ENCODE results near the gene LCP2. TPM values are rescaled to one million over a fixed set of nuclear protein-coding genes. Genes with fewer than 3 reads are reported as not detected.

The LCP2 gene
- total and polyA plus RNA-seq, 8 donors, result 1.9 to 22.0 (median 2.9) TPM

DNA sequence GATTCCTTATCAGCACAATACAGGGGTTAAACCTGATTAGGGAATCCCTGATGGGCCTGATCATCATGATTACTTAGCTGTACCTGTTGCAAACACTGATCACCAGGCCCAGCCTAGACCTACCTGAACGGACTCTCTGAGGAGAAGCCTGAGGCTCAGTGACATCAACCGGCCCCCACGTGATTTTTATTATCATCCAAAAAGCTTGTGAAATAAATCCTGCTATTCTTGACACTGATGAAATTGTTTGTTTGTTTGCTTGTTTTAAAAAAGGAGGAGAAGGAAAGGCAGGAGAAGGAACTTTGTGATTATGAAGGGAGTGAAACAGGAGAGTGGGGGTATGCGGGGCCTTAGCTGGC is 18.1 kb downstream of the LCP2 start:
- no peak for FAIRE-seq

GRCh38 chr5:170278611-170279458 is 18.7 kb downstream of the LCP2 start:
- H3K4me1 ChIP-seq, result no peaks in the 10 kb centered on the region
- intact Hi-C loops (cut with DNase I), result no loop called here
- no peak overlapping the region for H3K4me3 ChIP-seq
- no peaks in the 10 kb centered on the region for H3K36me3 ChIP-seq
- no peaks in the 10 kb centered on the region for H3K27me3 ChIP-seq
- TF ChIP-seq, protein P1, sequence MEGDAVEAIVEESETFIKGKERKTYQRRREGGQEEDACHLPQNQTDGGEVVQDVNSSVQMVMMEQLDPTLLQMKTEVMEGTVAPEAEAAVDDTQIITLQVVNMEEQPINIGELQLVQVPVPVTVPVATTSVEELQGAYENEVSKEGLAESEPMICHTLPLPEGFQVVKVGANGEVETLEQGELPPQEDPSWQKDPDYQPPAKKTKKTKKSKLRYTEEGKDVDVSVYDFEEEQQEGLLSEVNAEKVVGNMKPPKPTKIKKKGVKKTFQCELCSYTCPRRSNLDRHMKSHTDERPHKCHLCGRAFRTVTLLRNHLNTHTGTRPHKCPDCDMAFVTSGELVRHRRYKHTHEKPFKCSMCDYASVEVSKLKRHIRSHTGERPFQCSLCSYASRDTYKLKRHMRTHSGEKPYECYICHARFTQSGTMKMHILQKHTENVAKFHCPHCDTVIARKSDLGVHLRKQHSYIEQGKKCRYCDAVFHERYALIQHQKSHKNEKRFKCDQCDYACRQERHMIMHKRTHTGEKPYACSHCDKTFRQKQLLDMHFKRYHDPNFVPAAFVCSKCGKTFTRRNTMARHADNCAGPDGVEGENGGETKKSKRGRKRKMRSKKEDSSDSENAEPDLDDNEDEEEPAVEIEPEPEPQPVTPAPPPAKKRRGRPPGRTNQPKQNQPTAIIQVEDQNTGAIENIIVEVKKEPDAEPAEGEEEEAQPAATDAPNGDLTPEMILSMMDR (IDR thresholded peaks at IDR 0.05), result no peak
- DNase-seq (no peak), FAIRE-seq (no peak), ATAC-seq (peak in 3 of 4 donors; percentile 47 to 72 (median 64))
- 54 to 62% methylated on average over 9 of the region's 9 CpGs for WGBS, 2 donors
- H3K9me3 ChIP-seq, result no peaks in the 10 kb centered on the region
- no peak overlapping the region for H3K27ac ChIP-seq

More for the DNA sequence above, 18.1 kb downstream of the LCP2 start:
- Histone ChIP-seq H3K27me3 (no peaks in the 10 kb centered on the region), H3K4me3 (no peak overlapping the region), H3K9me3 (no peaks in the 10 kb centered on the region), H3K4me1 (no peaks in the 10 kb centered on the region), H3K27ac (no peak overlapping the region), H3K36me3 (no peaks in the 10 kb centered on the region)
- intact Hi-C loops (cut with DNase I), result no loop called here
- TF ChIP-seq, protein P1 (IDR thresholded peaks at IDR 0.05), result no peak
- ATAC-seq, result no peak
- WGBS, 2 donors, result 84 to 88% methylated on average over 4 of the region's 4 CpGs
- no peak for DNase-seq

DNA sequence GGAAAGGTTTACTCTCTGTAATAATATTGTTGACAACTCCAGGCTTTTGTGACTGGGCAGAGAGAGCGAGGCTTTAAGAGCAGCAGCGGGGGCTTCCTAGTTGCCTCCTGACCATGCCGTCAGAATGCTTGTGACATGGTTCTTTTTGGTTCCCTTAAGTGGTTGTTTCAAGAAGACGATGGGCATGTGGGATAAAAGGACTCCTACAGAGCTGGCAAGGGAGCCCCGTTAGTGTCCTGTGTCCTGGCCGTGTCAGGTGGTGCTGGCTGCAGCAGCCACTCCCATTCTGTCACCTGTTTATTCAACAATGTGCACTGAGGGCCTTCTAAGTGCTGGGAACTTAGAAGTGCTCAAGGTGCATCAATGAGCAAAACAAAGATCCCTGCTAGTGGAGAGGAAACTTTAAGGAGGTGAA is 19.7 kb downstream of the LCP2 start:
- no peaks in the 10 kb centered on the region for H3K4me1 ChIP-seq
- no peak overlapping the region for H3K27ac ChIP-seq
- ATAC-seq (peak in 1 of 4 donors; percentile 29), FAIRE-seq (no peak), DNase-seq (no peak)
- 36 to 39% methylated on average over 6 of the region's 6 CpGs for WGBS, 2 donors
- intact Hi-C loops (cut with DNase I), result no loop called here
- H3K9me3 ChIP-seq, result no peaks in the 10 kb centered on the region
- H3K4me3 ChIP-seq, result no peak overlapping the region
- no peaks in the 10 kb centered on the region for H3K27me3 ChIP-seq
- no peaks in the 10 kb centered on the region for H3K36me3 ChIP-seq
- TF ChIP-seq, protein P1 (IDR thresholded peaks at IDR 0.05), result no peak

GRCh38 chr5:170276140-170276539 is 21.4 kb downstream of the LCP2 start:
- no peak for ATAC-seq
- H3K4me1 ChIP-seq, result no peaks in the 10 kb centered on the region
- intact Hi-C loops (cut with DNase I), result no loop called here

More at GRCh38 chr5:170276140-170276539, 21.4 kb downstream of the LCP2 start:
- FAIRE-seq (no peak), DNase-seq (no peak)
- Histone ChIP-seq H3K27me3 (no peaks in the 10 kb centered on the region), H3K4me3 (no peak overlapping the region), H3K27ac (no peak overlapping the region), H3K9me3 (no peaks in the 10 kb centered on the region), H3K36me3 (no peaks in the 10 kb centered on the region)
- TF ChIP-seq, protein P1 (IDR thresholded peaks at IDR 0.05), result no peak
- 71 to 77% methylated on average over 2 of the region's 2 CpGs for WGBS, 2 donors
